Activated T-helper 1 cell treated with anti-CD3 and anti-CD28 coated beads, Interleukin-12 subunit alpha, Interleukin-12 subunit beta, Interleukin-2, Interleukin-4 antibody, amounts not matched to agents 30 ng/mL and 10 ng/mL and 1 ng/mL, durations not matched to agents 14 hours and 24 hours and 36 hours (primary cell): ENCODE results near the gene TRIM9. TPM values are rescaled to one million over a fixed set of nuclear protein-coding genes. Genes with fewer than 3 reads are reported as not detected.
"Not testable (repeated sequence)": the region's sequence is repeated elsewhere in the genome, so short reads cannot be mapped to it uniquely, and the experiment has no call there.

Source experiments
- DNase-seq: peaks from one replicate; pipeline ENCODE4 v3.0.0; 2021; ENCODE audit warnings: low spot score
- H3K27ac Mint-ChIP-seq: one replicate; pipeline ENCODE4 v1.8.0; 2021; ENCODE audit warnings: mild to moderate bottlenecking, mixed read lengths
- H3K27me3 Mint-ChIP-seq: one replicate; pipeline ENCODE4 v1.8.0; 2022; ENCODE audit warnings: mild to moderate bottlenecking, moderate library complexity, mixed read lengths; ENCODE audit not compliant: insufficient read depth
- H3K36me3 Mint-ChIP-seq: one replicate; pipeline ENCODE4 v1.8.0; 2021; ENCODE audit warnings: low read depth, mixed read lengths
- H3K4me1 Mint-ChIP-seq: one replicate; pipeline ENCODE4 v1.8.0; 2021; ENCODE audit warnings: low read depth, mixed read lengths
- H3K4me3 Mint-ChIP-seq: one replicate; pipeline ENCODE4 v1.8.0; 2021; ENCODE audit warnings: mild to moderate bottlenecking, moderate library complexity, mixed read lengths
- H3K9me3 Mint-ChIP-seq: one replicate; pipeline ENCODE4 v1.8.0; 2021; ENCODE audit warnings: mixed read lengths
- intact Hi-C: fragments of 100-400 bp; cut with micrococcal nuclease; formaldehyde crosslinking; loops from one replicate; pipeline ENCODE4 v1.15.1; 2024
- total RNA-seq: library from RNA; stranded (reverse); gene quantifications from 2 replicates; pipeline ENCODE4 v1.2.3, GENCODE V29; 2022

Gene TRIM9
- total RNA-seq, 1 donor from 2014 or later, result 0.31 TPM

GRCh38 chr14:50957296-50957695 is 137.6 kb downstream of the TRIM9 start:
- Mint-ChIP-seq H3K9me3 (no peaks in the 10 kb centered on the region), H3K27me3 (peaks cover 6% of the 10 kb centered on the region), H3K27ac (no peak overlapping the region), H3K4me1 (no peaks in the 10 kb centered on the region), H3K36me3 (no peaks in the 10 kb centered on the region), H3K4me3 (no peak overlapping the region)
- DNase-seq, result no peak
- intact Hi-C loops, result loop anchor here (10.0 kb wide), 1 partner anchor 138 kb away; the partner anchor contains the start of gene TRIM9

GRCh38 chr14:50956421-50956820 is 138.5 kb downstream of the TRIM9 start:
- not testable (repeated sequence) for H3K27ac Mint-ChIP-seq, H3K4me3 Mint-ChIP-seq, H3K9me3 Mint-ChIP-seq, DNase-seq, H3K27me3 Mint-ChIP-seq, H3K4me1 Mint-ChIP-seq, H3K36me3 Mint-ChIP-seq
- intact Hi-C loops, result loop anchor here (10.0 kb wide), 1 partner anchor 138 kb away; the partner anchor contains the start of gene TRIM9

DNA sequence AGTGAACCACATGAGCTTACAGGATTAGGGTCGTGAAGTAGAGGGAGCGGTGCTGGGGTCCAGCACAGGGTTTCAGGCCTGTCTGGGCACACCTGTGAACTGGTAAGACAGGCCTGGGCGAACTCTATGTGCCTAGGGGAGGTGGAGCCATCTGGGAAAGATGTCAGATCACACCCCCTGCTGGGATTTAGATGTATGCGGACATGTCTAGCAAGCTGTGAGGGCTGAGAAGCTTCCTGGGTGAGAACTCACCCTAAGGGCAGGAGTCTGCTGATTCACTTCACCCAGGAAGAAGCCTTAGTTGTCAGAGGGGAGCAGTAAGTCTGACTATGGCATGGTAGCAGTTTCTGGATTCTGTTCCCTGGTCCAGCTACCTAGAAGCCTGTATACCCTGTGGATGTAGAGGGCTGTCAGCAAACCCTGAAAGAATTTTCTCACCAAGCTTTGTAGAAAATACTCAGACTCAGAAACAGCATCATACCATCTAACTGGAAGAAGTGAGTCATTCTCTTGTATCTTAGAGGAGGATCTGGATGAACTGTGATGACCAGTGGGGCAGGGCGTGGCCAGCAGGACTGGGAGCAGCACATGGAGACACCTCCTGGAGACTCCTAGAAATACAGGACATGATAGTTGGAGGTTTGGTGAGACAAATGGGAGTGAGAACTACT is 139.4 kb downstream of the TRIM9 start:
- no peaks in the 10 kb centered on the region for H3K9me3 Mint-ChIP-seq
- peaks cover 6% of the 10 kb centered on the region for H3K27me3 Mint-ChIP-seq
- no peak for DNase-seq
- H3K4me3 Mint-ChIP-seq, result no peak overlapping the region
- H3K27ac Mint-ChIP-seq, result no peak overlapping the region
- no peaks in the 10 kb centered on the region for H3K4me1 Mint-ChIP-seq
- H3K36me3 Mint-ChIP-seq, result no peaks in the 10 kb centered on the region
- intact Hi-C loops, result loop anchor here (2.0 to 10.0 kb wide), 2 partner anchors 139 to 827 kb away; partner anchors contain the start of gene TRIM9

- intact Hi-C loops, result loop anchor here (2.0 to 10.0 kb wide), 2 partner anchors 140 to 828 kb away; partner anchors contain the start of gene TRIM9
- Mint-ChIP-seq H3K27me3 (peaks cover 6% of the 10 kb centered on the region), H3K9me3 (no peaks in the 10 kb centered on the region), H3K27ac (no peak overlapping the region), H3K4me1 (no peaks in the 10 kb centered on the region), H3K4me3 (no peak overlapping the region), H3K36me3 (no peaks in the 10 kb centered on the region)
- no peak for DNase-seq
Measured at GRCh38 chr14:50954811-50955372, 140.0 kb downstream of the TRIM9 start.

DNA sequence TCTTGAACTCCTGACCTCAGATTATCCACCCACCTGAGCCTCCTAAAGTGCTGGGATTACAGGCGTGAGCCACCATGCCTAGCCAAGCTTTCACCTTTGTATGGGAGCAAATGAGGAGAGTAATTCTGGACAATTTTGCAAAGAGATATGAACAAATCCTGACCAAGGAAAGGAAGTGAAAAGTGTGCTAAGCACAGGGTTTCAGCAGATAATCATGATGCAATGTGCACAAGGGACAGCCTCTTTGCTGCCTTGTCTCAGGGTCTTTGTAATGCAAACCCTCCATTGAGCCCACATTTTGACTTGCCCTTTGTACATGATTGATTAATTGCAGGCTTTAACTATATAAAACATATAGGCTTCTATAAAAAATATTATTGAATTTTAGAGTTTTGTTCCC is 141.4 kb downstream of the TRIM9 start:
- no peaks in the 10 kb centered on the region for H3K36me3 Mint-ChIP-seq
- intact Hi-C loops, result loop anchor here (10.0 kb wide), 1 partner anchor 141 kb away; the partner anchor contains the start of gene TRIM9
- no peak overlapping the region for H3K4me3 Mint-ChIP-seq
- no peak overlapping the region for H3K27ac Mint-ChIP-seq
- H3K9me3 Mint-ChIP-seq, result no peaks in the 10 kb centered on the region
- peaks cover 6% of the 10 kb centered on the region for H3K27me3 Mint-ChIP-seq
- no peak for DNase-seq
- H3K4me1 Mint-ChIP-seq, result no peaks in the 10 kb centered on the region

DNA sequence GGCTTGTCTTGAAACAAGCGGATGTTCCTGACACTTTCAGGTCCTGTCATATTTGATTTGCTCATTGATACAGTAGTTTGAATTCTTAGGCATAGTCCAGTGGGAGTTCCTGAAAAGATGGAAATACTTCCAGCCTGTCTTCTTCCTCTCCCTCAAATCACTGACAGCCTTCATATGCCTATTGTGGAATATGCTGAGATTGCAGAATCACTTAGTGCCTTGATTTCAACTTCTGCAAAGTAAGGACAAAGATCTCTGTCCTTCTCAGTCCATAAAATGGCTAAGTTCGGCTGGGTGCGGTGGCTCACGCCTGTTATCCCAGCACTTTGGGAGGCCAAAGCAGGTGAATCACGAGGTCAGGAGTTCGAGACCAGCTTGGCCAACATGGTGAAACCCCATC is 143.9 kb downstream of the TRIM9 start:
- H3K36me3 Mint-ChIP-seq, result no peaks in the 10 kb centered on the region
- H3K4me1 Mint-ChIP-seq, result no peaks in the 10 kb centered on the region
- intact Hi-C loops, result loop anchor here (10.0 kb wide), 1 partner anchor 144 kb away; the partner anchor contains the start of gene TRIM9
- DNase-seq, result no peak
- no peak overlapping the region for H3K4me3 Mint-ChIP-seq
- no peaks in the 10 kb centered on the region for H3K9me3 Mint-ChIP-seq
- H3K27me3 Mint-ChIP-seq, result peaks cover 6% of the 10 kb centered on the region
- no peak overlapping the region for H3K27ac Mint-ChIP-seq

- H3K4me1 Mint-ChIP-seq, result peaks cover 6% of the 10 kb centered on the region
- peaks cover 17% of the 10 kb centered on the region for H3K27me3 Mint-ChIP-seq
- H3K9me3 Mint-ChIP-seq, result no peaks in the 10 kb centered on the region
- no peak overlapping the region for H3K27ac Mint-ChIP-seq
- intact Hi-C loops, result no loop called here
- DNase-seq, result no peak
- H3K4me3 Mint-ChIP-seq, result no peak overlapping the region
- peaks cover 2% of the 10 kb centered on the region for H3K36me3 Mint-ChIP-seq
Measured at GRCh38 chr14:50948205-50948604, 146.7 kb downstream of the TRIM9 start.

- intact Hi-C loops, result no loop called here
- DNase-seq, result no peak
- H3K4me3 Mint-ChIP-seq, result no peak overlapping the region
- H3K27me3 Mint-ChIP-seq, result peaks cover 24% of the 10 kb centered on the region
- peaks cover 2% of the 10 kb centered on the region for H3K36me3 Mint-ChIP-seq
- H3K4me1 Mint-ChIP-seq, result peaks cover 6% of the 10 kb centered on the region
- no peak overlapping the region for H3K27ac Mint-ChIP-seq
- no peaks in the 10 kb centered on the region for H3K9me3 Mint-ChIP-seq
Measured at GRCh38 chr14:50947446-50947845, 147.5 kb downstream of the TRIM9 start.

DNA sequence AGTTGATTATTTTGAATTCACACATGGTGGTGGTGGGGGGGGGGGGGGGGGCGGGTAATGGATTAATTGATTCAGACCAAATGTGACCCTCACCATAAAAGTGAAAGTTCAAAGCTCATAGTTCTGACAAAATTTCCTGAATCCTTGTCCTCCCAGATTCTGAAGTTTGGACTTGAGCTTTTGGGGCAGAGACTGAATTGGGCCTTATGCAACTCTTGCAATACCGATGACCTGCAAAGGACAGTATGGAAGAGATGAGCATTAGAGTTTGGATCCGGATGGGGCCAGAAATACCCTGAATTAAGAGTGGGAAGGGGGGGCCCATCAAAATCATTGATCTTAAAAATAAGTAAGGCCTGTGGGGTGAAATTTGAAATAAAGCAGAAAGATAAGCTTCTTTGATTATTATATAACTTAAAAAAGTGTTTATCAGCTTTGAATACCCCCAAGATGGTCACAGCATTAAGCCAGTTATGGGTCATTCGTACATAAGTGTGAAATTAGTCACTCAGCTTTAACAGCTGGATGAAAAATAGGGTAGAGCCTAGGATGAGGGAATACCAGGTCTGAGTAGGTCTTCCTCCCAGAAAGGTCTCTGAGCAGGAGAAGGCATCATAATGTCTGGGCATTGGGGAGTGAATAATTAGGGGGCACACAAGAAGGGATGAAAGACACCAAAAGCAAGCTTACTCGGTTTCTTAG is 148.5 kb downstream of the TRIM9 start:
- intact Hi-C loops, result no loop called here
- Mint-ChIP-seq H3K27ac (no peak overlapping the region), H3K4me1 (peaks cover 6% of the 10 kb centered on the region), H3K27me3 (peaks cover 35% of the 10 kb centered on the region), H3K36me3 (peaks cover 2% of the 10 kb centered on the region), H3K9me3 (no peaks in the 10 kb centered on the region), H3K4me3 (no peak overlapping the region)
- no peak for DNase-seq

- Mint-ChIP-seq H3K4me1 (peaks cover 6% of the 10 kb centered on the region), H3K27me3 (peaks cover 40% of the 10 kb centered on the region), H3K27ac (peak overlapping the region; percentile 52), H3K36me3 (peaks cover 2% of the 10 kb centered on the region), H3K9me3 (no peaks in the 10 kb centered on the region), H3K4me3 (peak overlapping the region; percentile 85)
- DNase-seq, result no peak
- intact Hi-C loops, result no loop called here
Measured at GRCh38 chr14:50944647-50945413, 150.1 kb downstream of the TRIM9 start.

DNA sequence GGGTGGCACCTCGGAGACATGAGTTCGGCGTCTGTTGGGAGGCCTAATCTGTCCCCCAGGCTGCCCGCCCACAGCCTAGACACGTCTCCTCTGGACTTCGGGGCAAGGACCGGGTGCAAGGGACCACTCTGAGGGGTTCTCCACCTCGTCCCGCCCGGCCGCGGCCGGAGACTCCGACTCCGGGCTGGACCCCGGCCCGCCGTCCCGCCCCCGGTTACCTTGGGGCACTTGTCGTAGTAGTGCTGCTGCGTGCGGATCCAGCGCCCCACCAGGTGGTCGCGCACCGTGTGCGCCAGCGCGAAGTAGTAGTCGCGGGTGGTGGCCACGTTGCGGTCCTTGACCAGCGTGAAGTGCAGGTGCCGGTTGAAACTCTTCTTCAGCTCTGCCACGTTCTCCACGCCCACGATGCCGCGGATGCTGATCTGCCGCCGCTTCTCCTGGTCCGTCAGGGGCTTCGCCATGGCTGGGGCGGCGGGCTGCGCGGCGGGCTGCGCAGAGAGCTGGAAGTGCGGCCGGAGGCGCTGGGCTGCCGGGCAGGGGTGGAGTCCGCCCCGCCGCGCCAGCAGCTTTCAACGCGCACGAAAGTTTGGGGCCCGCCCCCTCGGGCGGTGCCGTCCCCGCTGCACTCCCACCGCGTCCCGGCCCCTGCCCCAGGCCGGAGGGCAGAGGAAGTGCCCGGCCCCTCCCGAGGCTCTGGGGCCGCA is 150.8 kb downstream of the TRIM9 start, which contains the start of gene PYGL:
PYGL (minus strand) TSS at position 541 of the 704 bp plus-strand sequence; CDS start at position 461, 80 bp downstream.
- Mint-ChIP-seq H3K27ac (peak within 1 kb of the TSS; percentile 52), H3K4me3 (peak within 1 kb of the TSS; percentile 85), H3K27me3 (peaks cover 40% of the 10 kb centered on the region), H3K36me3 (peaks cover 2% of the 10 kb centered on the region), H3K4me1 (peaks cover 6% of the 10 kb centered on the region), H3K9me3 (no peaks in the 10 kb centered on the region)
- DNase-seq, result no peak
- intact Hi-C loops, result no loop called here
